CD4-positive, alpha-beta T cell treated with Interleukin-4 for 1 hour (primary cell): ENCODE results near the gene RHCG.

ENCODE experiments used
- DNase-seq, 2 donors: peaks; one replicate each; pipeline ENCODE4 v3.0.0-alpha.2; 2020 to 2022

The RHCG gene

DNA sequence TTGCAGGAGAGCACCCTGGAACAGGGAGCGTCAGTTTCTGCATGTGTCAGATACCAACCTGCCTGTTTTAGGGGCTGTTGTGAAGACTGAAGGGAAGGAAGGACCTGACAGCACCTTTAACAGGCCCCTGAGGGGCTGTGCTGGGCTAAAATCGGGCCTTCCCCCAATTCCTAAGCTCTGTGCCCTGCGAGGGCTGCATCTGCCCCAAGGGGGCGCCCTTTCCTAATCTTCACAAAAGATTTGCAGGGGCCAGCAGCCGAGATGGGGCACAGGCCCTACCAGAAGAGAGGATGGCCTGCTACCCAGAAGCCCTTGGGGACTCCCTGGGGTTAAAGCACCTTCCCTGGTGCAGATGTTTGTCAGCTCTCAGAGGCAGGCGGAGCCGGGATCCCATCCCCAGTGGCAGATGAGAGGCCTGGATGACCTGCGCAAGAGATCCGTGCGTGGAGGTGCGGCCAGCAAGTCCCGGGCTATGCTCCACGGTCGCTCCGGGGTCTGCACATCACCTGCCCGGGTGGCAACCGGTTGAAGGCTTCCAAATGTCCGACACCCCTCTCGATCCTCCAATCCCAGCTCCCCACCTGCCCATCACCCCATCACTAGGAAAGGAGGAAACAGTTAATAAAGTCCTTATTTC lies 53.6 kb downstream of the RHCG start:
- peak in 1 of 2 donors; percentile 10 for DNase-seq

DNA sequence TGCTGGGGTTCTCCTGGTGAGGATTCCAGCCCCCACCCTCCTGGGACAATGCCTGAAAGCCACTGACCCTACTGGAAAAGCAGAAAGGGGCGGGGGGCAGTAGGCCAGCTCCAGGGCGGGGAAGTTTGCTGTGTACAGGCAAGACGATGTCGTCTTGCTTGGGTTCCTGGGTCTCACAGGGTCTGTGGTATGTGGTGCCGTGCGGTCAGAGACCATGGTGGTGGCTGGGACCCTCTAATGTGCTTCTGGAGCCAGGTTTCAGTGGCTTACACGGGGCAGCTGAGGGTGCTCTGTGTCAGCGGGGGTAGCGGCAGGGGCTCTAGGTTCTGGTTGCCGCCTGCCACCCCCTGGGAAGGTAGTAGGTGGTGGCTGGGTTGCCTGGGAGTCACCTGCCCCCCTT lies 54.2 kb downstream of the RHCG start:
- DNase-seq, result no peak

DNA sequence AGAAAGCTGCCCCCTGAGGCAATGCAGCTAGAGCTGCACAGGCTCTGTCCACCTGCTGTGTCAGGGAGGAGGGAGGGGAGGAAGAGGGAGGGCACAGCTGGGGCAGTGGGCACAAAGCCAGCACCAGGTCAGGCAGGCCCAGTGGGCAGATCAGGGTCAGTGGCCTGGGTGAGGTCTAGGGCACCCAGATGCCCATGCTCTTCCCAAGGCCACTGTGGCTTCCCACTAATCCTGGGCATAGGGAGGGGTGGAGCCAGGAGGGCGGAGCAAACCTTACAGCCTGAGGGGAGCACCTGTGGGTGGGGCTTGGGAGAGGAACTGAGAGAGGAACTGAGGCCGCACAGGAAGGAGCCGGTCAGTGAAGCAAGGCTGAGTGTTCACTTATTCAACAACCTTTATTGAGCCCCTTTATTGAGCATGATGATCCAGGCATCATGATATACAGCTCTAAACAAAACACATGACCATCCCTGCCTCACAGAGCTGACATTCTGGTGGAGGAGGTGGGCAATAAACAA lies 55.0 kb downstream of the RHCG start:
- DNase-seq, result peak in 1 of 2 donors; percentile 67

GRCh38 chr15:89439764-89440163 lies 56.6 kb downstream of the RHCG start:
- DNase-seq, result no peak

- no peak for DNase-seq
Measured at GRCh38 chr15:89436560-89437311, 59.6 kb downstream of the RHCG start.

- DNase-seq, result no peak
Measured at GRCh38 chr15:89435362-89435761, 61.0 kb downstream of the RHCG start.

- no peak for DNase-seq
Measured at GRCh38 chr15:89433686-89434085, 62.7 kb downstream of the RHCG start.

DNA sequence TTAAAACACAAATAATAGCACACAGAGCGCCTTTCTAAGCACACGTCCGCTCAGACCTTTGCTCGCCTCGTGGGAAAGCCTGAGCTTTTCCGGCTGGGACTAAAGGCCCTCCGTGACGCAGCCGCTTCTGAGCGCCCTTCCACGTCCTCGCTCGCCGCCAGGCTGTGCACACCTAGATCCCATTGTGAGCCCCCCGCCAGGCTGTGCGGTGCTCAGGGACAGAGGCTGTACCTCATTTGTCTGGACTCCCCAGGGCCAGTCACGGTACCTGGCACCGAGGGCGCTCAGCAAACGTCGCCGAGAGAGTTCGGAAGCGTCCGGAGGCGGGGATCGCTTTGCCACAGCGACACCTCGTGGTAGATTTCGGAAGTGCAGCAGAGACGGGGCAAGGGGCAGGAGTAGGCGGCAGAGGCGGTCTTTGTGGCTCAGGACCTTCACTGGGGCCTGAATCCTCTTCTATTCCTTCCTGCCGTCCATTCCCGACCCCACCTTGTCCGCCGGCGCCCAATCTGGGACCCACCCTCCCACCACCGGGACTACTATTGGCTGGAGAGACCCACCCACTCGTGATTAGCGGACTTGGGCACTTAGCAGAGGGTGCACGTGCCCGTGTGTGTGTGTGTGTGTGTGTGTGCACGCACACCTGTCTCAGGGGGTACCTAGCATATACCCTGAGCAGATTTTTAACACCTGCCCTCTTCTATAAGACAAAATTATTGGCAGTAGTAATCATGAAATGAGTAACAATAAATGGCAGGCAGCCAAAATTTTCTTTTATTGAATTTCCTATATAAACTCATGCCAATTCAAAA lies 65.6 kb downstream of the RHCG start:
- DNase-seq, result peak; percentile 80 to 82

GRCh38 chr15:89429986-89430385 lies 66.4 kb downstream of the RHCG start:
- no peak for DNase-seq

- DNase-seq, result peak in 1 of 2 donors; percentile 45
Measured at GRCh38 chr15:89429023-89429422, 67.4 kb downstream of the RHCG start.

- DNase-seq, result no peak
Measured at GRCh38 chr15:89428246-89428645, 68.1 kb downstream of the RHCG start.

DNA sequence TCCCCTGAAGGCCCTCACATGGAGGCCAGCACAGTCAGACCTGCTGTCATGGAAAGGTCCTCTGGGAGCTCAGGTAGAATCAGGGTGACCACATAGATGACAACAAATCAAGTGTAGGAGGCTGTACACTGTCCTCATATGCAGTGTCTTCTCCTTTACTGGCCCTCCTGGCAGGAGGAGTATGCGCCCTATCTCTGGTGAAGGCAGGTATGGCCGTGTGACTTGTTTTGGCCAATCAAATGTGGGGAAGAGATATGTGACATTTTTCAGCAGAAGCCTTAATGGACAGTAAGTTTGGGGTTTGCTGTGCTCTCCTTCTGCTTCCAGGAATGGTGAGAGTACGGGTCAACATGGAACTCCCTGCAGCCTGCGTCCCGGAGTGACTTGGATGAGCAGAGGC lies 69.9 kb downstream of the RHCG start:
- DNase-seq, result no peak

GRCh38 chr15:89423981-89424380 lies 72.4 kb downstream of the RHCG start:
- no peak for DNase-seq
